Panc1 (cell line): ENCODE measurements around the gene SERPINB1.

ENCODE experiments used
- CTCF ChIP-seq: fragments of 450-650 bp; IDR thresholded peaks from 2 replicates; pipeline ENCODE4 v1.5.1; 2017; ENCODE audit warnings: mild to moderate bottlenecking
- POLR2AphosphoS5 ChIP-seq: IDR thresholded peaks from 2 replicates; pipeline ENCODE4 v1.6.1; 2012; ENCODE audit warnings: mild to moderate bottlenecking, low read depth, low read length, moderate library complexity
- REST ChIP-seq, 2 experiments: IDR thresholded peaks; 2 replicates each; pipeline ENCODE4 v1.6.1; 2011 to 2012; ENCODE audit warnings: low read depth in 2 of 2, control low read depth in 1 of 2, low read length in 1 of 2, mild to moderate bottlenecking in 1 of 2, moderate library complexity in 1 of 2; ENCODE audit not compliant: insufficient read depth in 1 of 2
- SIN3A ChIP-seq: IDR thresholded peaks from 2 replicates; pipeline ENCODE4 v1.6.1; 2012; ENCODE audit warnings: low read depth, mild to moderate bottlenecking, low read length, moderate library complexity, borderline replicate concordance; ENCODE audit not compliant: insufficient read depth
- TCF7L2 ChIP-seq: IDR thresholded peaks from 2 replicates; pipeline ENCODE4 v1.6.1; 2011; ENCODE audit warnings: mild to moderate bottlenecking, low read depth, low read length, inconsistent platforms

- TF ChIP-seq CTCF (no peak), POLR2AphosphoS5 (no peak), REST (IDR thresholded peaks at IDR 0.05; ENCODE audit: insufficient read depth in 1 of 2, low read depth in 2 of 2, low read length in 1 of 2) (no peak), SIN3A (no peak), TCF7L2 (no peak)
Measured at GRCh38 chr6:2861822-2862164, 20.1 kb upstream of the SERPINB1 start.
